HL-60 (cell line): ENCODE measurements around the gene S100A8.

ENCODE experiments used
- DNase-seq, 2 experiments: peaks; one replicate each; pipeline ENCODE4 v3.0.0-alpha.2; 2010 to 2020; ENCODE audit warnings: low read depth in 1 of 2, low spot score in 1 of 2
- H3K27ac ChIP-seq: fragments of 250-450 bp; sonication (Bioruptor Pico); replicated peaks from 2 replicates; pipeline ENCODE4 v1.5.1; 2020; ENCODE audit warnings: mild to moderate bottlenecking, moderate library complexity
- H3K27me3 ChIP-seq: fragments of 250-450 bp; sonication (Bioruptor Pico); 2 replicates; pipeline ENCODE4 v1.5.1; 2021; ENCODE audit warnings: mild to moderate bottlenecking, moderate library complexity; ENCODE audit not compliant: insufficient read depth, poor library complexity, severe bottlenecking
- H3K4me3 ChIP-seq: replicated peaks from 2 replicates; pipeline ENCODE4 v1.5.1; 2011; ENCODE audit warnings: mild to moderate bottlenecking, control low read depth, low read length; ENCODE audit not compliant: insufficient read depth
- CTCF ChIP-seq: IDR thresholded peaks from one replicate; pipeline ENCODE4 v1.5.1; 2011; ENCODE audit warnings: low read length, control low read depth, inconsistent platforms; ENCODE audit not compliant: insufficient read depth
- GABPA ChIP-seq: IDR thresholded peaks from 2 replicates; pipeline ENCODE4 v1.6.1; 2012; ENCODE audit warnings: low read depth
- POLR2AphosphoS5 ChIP-seq: IDR thresholded peaks from 2 replicates; pipeline ENCODE4 v1.6.1; 2012; ENCODE audit warnings: low read depth
- REST ChIP-seq: IDR thresholded peaks from 2 replicates; pipeline ENCODE4 v1.6.1; 2012; ENCODE audit warnings: low read depth; ENCODE audit not compliant: insufficient replicate concordance
- SPI1 ChIP-seq: IDR thresholded peaks from 2 replicates; pipeline ENCODE4 v1.6.1; 2012; ENCODE audit warnings: low read depth, mild to moderate bottlenecking, borderline replicate concordance

The S100A8 gene

GRCh38 chr1:153346077-153346723 lies 44.7 kb downstream of the S100A8 start:
- Histone ChIP-seq H3K27ac (peak overlapping the region; percentile 84; the same call in 1 of the 2 replicates), H3K27me3 (no peaks in the 10 kb centered on the region), H3K4me3 (no peak overlapping the region)
- 0 out of 2 replicates have a peak, but pooled peaks have one; percentile 2 for TF ChIP-seq SPI1
- no peak for TF ChIP-seq GABPA
- DNase-seq, result no peak

DNA sequence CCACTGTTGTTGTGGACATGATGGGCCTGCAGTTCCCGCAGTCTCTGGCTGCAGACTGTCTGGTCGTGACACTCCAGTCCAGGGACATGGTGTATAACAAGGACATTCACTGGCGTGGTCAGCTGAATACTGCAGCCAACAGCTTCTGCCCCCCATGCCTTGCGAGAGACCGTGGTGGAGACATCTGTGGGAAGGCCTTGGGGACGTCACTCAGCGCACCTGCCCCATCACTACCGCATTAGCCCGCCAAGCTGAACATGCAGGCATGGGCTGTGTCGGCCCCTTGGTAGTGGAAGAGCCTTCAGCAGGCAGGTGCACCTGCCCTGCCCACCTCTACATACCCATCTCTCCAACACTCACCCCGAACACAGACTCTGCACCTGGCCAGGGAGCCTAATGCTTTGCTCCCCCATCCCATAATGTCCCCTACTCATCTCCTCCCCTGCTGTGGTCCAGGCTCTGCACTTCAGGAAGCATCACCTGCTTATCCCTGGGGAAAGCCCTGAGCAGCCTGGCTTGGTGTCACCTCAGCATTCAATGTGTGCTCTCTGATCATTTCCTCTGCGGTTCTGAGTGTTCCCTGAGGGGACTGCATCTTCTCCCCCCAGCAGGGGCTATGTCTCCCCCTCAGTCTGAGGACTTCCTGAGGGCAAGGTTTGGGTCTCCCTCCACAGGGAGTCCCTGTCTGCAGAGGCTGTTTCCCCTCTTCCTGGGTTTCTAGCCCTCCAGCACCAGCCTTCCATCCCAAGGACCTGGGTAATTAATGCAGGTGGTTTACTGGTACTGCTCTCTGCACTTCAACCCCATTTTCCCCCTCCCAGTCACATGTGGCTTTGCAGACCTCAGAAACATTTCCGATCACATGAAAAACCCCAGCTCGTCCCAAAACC lies 45.4 kb downstream of the S100A8 start:
- no peak for DNase-seq
- Histone ChIP-seq H3K27me3 (no peaks in the 10 kb centered on the region), H3K4me3 (no peak overlapping the region), H3K27ac (peak overlapping the region; percentile 84)
- TF ChIP-seq CTCF (no peak), REST (no peak)

DNA sequence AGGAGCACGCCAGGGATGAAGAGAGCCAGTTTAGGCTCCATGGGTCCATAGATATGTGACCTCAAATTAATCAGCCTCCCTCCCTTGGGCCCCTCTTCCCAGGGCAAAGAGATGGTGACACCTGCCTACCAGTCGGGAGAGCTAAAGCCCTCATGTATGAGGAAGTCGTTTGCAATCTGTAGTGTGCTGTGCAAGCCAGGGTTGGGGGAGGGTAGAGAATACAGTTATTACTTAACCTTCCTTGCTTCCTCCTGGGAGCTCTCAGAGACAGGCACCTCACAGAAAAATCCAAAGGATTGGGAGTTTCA lies 46.2 kb downstream of the S100A8 start:
- Histone ChIP-seq H3K27ac (peak overlapping the region; percentile 84), H3K4me3 (no peak overlapping the region), H3K27me3 (no peaks in the 10 kb centered on the region)
- TF ChIP-seq REST, result no peak
- TF ChIP-seq POLR2AphosphoS5, result peak; percentile 78
- TF ChIP-seq CTCF, result no peak
- TF ChIP-seq GABPA, result no peak
- TF ChIP-seq SPI1, result peak; percentile 94
- peak; percentile 92 to 93 for DNase-seq

DNA sequence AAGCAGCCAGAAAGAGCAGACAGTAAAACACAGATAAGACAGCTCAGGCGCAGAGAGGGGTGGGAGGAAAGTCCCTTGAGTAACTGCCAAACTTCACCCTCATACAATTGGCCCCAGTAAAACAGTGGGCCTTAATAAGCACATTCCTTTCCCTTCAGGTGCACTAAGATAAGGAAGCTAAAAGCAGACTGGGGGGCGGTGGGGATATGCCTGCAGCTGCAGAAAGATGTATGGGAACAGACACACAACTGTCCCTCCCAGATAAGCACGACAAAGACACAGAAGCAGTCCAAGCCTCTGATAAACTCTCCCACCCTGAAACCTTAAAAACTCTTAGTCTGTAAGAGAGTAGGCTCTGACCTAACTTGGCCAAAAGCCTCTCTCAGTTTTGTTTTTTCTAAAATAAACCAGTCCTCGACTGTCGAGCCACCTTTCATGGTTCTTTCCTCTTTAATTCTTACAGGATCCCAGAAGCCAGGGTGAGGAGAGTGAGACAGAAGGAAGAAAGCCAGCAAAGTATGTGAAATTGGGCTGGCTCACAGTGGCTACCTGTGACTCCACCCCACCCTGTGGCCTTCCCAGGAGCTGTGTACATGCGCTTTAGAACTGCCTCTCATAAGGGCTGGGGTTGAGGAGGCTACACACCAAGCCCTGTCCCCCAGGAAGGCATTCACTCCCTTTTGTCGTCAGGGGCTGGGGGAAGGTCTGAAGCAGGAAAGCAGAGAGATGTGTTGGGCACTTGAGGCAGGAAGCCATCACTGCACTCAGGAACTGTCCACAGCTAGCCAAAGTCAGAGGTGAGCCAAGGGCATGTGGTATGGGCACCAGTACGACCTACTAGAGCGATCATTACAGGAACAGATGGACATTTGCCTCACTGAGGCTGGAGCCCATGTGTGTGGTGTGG lies 46.8 kb downstream of the S100A8 start:
- Histone ChIP-seq H3K27me3 (no peaks in the 10 kb centered on the region), H3K27ac (peak overlapping the region; percentile 84), H3K4me3 (no peak overlapping the region)
- TF ChIP-seq GABPA (no peak), CTCF (no peak), REST (no peak)
- no peak for DNase-seq
